Measurements from ENCODE around the gene GASK1B.

GRCh38 chr4:158166701-158167100 lies 6.1 kb downstream of the GASK1B start:
- TF ChIP-seq FLYWCH1 (CRISPR knock-in tag; IDR thresholded peaks at IDR 0.05), result no peak
- no peak for TF ChIP-seq HOXA3 (CRISPR knock-in tag; IDR thresholded peaks at IDR 0.05)
- no peak for TF ChIP-seq SUZ12 (IDR thresholded peaks at IDR 0.05; ENCODE audit: low read depth, low read length)
- TF ChIP-seq, protein P1, sequence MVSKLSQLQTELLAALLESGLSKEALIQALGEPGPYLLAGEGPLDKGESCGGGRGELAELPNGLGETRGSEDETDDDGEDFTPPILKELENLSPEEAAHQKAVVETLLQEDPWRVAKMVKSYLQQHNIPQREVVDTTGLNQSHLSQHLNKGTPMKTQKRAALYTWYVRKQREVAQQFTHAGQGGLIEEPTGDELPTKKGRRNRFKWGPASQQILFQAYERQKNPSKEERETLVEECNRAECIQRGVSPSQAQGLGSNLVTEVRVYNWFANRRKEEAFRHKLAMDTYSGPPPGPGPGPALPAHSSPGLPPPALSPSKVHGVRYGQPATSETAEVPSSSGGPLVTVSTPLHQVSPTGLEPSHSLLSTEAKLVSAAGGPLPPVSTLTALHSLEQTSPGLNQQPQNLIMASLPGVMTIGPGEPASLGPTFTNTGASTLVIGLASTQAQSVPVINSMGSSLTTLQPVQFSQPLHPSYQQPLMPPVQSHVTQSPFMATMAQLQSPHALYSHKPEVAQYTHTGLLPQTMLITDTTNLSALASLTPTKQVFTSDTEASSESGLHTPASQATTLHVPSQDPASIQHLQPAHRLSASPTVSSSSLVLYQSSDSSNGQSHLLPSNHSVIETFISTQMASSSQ (IDR thresholded peaks at IDR 0.05; ENCODE audit: low read depth), result no peak
- TF ChIP-seq, protein P1 (CRISPR knock-in tag; IDR thresholded peaks at IDR 0.05; ENCODE audit: borderline replicate concordance), result no peak
- TF ChIP-seq PHF21A (CRISPR knock-in tag; IDR thresholded peaks at IDR 0.05), result no peak
- TF ChIP-seq MTF2 (CRISPR knock-in tag; IDR thresholded peaks at IDR 0.05; ENCODE audit: borderline replicate concordance), result no peak
- TF ChIP-seq POLR2A (IDR thresholded peaks at IDR 0.05; ENCODE audit: insufficient read depth in 1 of 2, low read depth in 2 of 2, low read length in 2 of 2), result no peak
- TF ChIP-seq CREB1 (IDR thresholded peaks at IDR 0.05), result no peak
- no peak for TF ChIP-seq CREB1 (CRISPR knock-in tag; IDR thresholded peaks at IDR 0.05)
- no peak for TF ChIP-seq NR2C2 (CRISPR knock-in tag; IDR thresholded peaks at IDR 0.05; ENCODE audit: borderline replicate concordance)
- TF ChIP-seq SMAD1 (CRISPR knock-in tag; IDR thresholded peaks at IDR 0.05; ENCODE audit: borderline replicate concordance, low read depth), result no peak
- no peak for TF ChIP-seq RBAK (CRISPR knock-in tag; IDR thresholded peaks at IDR 0.05)
- no peak for TF ChIP-seq ZNF780A (CRISPR knock-in tag; IDR thresholded peaks at IDR 0.05)
